Sigmoid colon (tissue), 7 donors: Measurements from ENCODE around the gene PARVB. TPM values are rescaled to one million over a fixed set of nuclear protein-coding genes. Genes with fewer than 3 reads are reported as not detected.

ENCODE experiments used
- DNase-seq: peaks from one replicate; pipeline ENCODE4 v3.0.0-alpha.2; 2019
- H3K27ac ChIP-seq, 4 donors: fragments of 200-600 bp; sonication (generic); one replicate each; pipeline ENCODE4 v1.5.1; 2016 to 2019; ENCODE audit warnings: mild to moderate bottlenecking in 1 of 4
- H3K27me3 ChIP-seq, 3 donors: fragments of 200-600 bp; sonication (generic); one replicate each; pipeline ENCODE4 v1.5.1; 2019; ENCODE audit warnings: mild to moderate bottlenecking in 1 of 3
- H3K36me3 ChIP-seq, 4 donors: fragments of 200-600 bp; sonication (generic); one replicate each; pipeline ENCODE4 v1.5.1; 2016 to 2019
- H3K4me1 ChIP-seq, 4 donors: fragments of 200-600 bp; sonication (generic); one replicate each; pipeline ENCODE4 v1.5.1; 2017 to 2019
- H3K4me3 ChIP-seq, 4 donors: fragments of 200-600 bp; sonication (generic); one replicate each; pipeline ENCODE4 v1.5.1; 2017 to 2019; ENCODE audit warnings: mild to moderate bottlenecking in 2 of 4, moderate library complexity in 1 of 4
- H3K9me3 ChIP-seq, 4 donors: fragments of 200-600 bp in 3 of 4; sonication (generic) in 3 of 4; one replicate each; pipeline versions ENCODE4 v1.5.1 to v1.6.1; 2013 to 2019
- EP300 ChIP-seq, 4 donors: sonication (generic); formaldehyde crosslinking; IDR thresholded peaks; one replicate each; pipeline ENCODE4 v1.6.1; 2017; ENCODE audit warnings: antibody characterized with exemption in 4 of 4
- POLR2A ChIP-seq, 2 donors: fragments of 450-650 bp; IDR thresholded peaks; one replicate each; pipeline ENCODE4 v1.6.1; 2016; ENCODE audit warnings: antibody characterized with exemption in 2 of 2, mild to moderate bottlenecking in 2 of 2, moderate library complexity in 2 of 2
- POLR2AphosphoS5 ChIP-seq, 4 donors: sonication (generic); formaldehyde crosslinking; IDR thresholded peaks; one replicate each; pipeline ENCODE4 v1.6.1; 2017; ENCODE audit warnings: antibody characterized with exemption in 4 of 4
- WGBS, 2 donors: extraction: QIAGEN DNeasy Blood & Tissue Kit; methylation state at CpG; one replicate each; pipeline ENCODE4 v1.1.7; 2013; 5-methylcytosine and 5-hydroxymethylcytosine counted together
- intact Hi-C: fragments of 100-400 bp; cut with DNase I; formaldehyde crosslinking; loops from one replicate; pipeline ENCODE4 v1.15.1; 2023
- polyA plus RNA-seq, 3 donors: library from polyadenylated mRNA; stranded (reverse); fragments of 200-250 nt; gene quantifications; one replicate each; pipeline ENCODE4 v1.2.3, GENCODE V29; 2013
- total RNA-seq, 4 donors: library from RNA; depleted of rRNA; stranded (reverse); fragments of >200 nt; gene quantifications; one replicate each; pipeline ENCODE4 v1.1.0, GENCODE V29; 2016
- TF ChIP-seq, protein P1 (sequence below), 4 experiments: fragments of 450-650 bp in 3 of 4; fragments of 200-600 bp in 1 of 4; IDR thresholded peaks; one replicate each; pipeline ENCODE4 v1.5.1; 2016 to 2019; ENCODE audit warnings: antibody characterized with exemption in 4 of 4, mild to moderate bottlenecking in 3 of 4, moderate library complexity in 2 of 4
- donor health status: healthy with polysubstance abuse.
- donor health status: Bipolar disorder and iron deficiency.
- donor health status: healthy.

Gene PARVB
- total and polyA plus RNA-seq, 7 donors, result 6.9 to 21.6 (median 18.9) TPM

DNA sequence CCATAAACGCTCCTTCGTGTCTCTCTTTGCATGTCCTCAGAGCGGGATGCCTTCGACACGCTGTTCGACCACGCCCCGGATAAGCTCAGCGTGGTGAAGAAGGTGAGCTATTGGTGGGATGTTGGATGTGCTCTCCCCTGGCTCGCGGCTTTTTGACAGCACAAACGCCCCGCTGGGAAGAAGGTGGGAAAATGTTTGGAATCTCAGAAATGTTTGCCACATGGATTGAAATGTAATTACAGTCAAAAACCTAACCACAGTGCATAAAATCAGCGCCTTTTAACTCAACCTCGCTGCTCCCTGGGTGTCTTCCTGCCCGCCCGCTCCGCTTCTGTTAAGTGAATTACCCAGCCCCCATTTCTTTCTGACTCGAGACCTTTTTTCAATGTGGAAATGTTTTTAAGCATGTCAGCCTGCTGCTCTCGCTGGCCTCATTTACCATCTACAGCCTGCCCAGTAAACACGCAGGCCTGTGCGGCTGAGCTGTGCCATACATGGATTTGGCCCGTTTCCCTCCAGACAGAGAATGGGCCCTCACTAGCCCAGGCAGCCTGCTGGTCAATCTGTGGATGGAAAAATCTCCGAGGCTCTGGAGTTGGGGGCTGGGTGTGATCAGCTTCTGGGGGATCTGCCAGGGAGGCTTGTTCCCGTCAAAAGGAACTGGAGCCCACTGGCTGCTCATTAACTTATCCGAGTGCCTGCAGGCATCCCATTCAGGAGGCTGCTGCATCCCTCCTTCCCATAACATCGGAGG is 123.9 kb downstream of the PARVB start:
- Histone ChIP-seq H3K27me3 (no peaks in the 10 kb centered on the region), H3K27ac (peak overlapping the region in 3 of 4 donors; percentile 67 to 83 (median 82)), H3K4me1 (peaks cover 0 to 72% (median 65%) of the 10 kb centered on the region in 4 donors), H3K4me3 (no peak overlapping the region), H3K36me3 (no peaks in the 10 kb centered on the region), H3K9me3 (no peaks in the 10 kb centered on the region)
- peak in 2 of 4 donors; percentile 12 to 47 for TF ChIP-seq EP300 (IDR thresholded peaks at IDR 0.05)
- TF ChIP-seq POLR2AphosphoS5 (IDR thresholded peaks at IDR 0.05), result peak in 3 of 4 donors; percentile 50 to 81 (median 52)
- TF ChIP-seq, protein P1, sequence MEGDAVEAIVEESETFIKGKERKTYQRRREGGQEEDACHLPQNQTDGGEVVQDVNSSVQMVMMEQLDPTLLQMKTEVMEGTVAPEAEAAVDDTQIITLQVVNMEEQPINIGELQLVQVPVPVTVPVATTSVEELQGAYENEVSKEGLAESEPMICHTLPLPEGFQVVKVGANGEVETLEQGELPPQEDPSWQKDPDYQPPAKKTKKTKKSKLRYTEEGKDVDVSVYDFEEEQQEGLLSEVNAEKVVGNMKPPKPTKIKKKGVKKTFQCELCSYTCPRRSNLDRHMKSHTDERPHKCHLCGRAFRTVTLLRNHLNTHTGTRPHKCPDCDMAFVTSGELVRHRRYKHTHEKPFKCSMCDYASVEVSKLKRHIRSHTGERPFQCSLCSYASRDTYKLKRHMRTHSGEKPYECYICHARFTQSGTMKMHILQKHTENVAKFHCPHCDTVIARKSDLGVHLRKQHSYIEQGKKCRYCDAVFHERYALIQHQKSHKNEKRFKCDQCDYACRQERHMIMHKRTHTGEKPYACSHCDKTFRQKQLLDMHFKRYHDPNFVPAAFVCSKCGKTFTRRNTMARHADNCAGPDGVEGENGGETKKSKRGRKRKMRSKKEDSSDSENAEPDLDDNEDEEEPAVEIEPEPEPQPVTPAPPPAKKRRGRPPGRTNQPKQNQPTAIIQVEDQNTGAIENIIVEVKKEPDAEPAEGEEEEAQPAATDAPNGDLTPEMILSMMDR (IDR thresholded peaks at IDR 0.05), result peak in 1 of 4 experiments; percentile 15
- no peak for TF ChIP-seq POLR2A (IDR thresholded peaks at IDR 0.05)
- WGBS, 2 donors, result 45 to 60% methylated on average over 27 of the region's 27 CpGs
- intact Hi-C loops, result loop anchor here (5.0 to 10.0 kb wide), 4 partner anchors 124 to 209 kb away; no protein-coding TSS in a partner anchor
- DNase-seq, result peak; percentile 86

DNA sequence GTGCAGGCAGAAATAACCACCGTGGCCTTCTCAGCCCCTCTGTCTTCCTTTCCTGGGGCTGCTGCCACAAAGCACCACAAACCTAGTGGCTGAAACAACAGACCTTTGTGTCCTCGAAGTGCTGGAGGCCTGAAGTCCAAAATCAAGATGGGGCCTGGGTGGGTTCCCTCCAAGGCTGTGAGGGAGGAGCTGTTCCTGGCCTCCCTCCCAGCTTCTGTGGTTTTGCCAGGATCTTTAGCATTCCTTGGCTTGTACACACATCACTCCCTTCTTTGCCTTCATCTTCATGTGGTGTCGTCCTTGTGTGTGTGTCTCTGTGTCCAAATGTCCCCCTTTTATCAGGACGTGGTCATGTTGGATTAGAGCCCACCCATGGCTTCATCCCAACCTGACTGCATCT is 127.6 kb downstream of the PARVB start:
- H3K4me1 ChIP-seq, result peaks cover 0 to 38% (median 35%) of the 10 kb centered on the region in 4 donors
- TF ChIP-seq, protein P1 (IDR thresholded peaks at IDR 0.05), result no peak
- TF ChIP-seq EP300 (IDR thresholded peaks at IDR 0.05) (no peak), POLR2AphosphoS5 (IDR thresholded peaks at IDR 0.05) (no peak)
- peak overlapping the region in 1 of 4 donors; percentile 28 for H3K27ac ChIP-seq
- WGBS, 2 donors, result 68 to 79% methylated on average over 4 of the region's 4 CpGs
- H3K9me3 ChIP-seq, result no peaks in the 10 kb centered on the region
- intact Hi-C loops, result loop anchor here (10.0 kb wide), 1 partner anchor 473 kb away; no protein-coding TSS in a partner anchor
- H3K27me3 ChIP-seq, result no peaks in the 10 kb centered on the region
- no peak overlapping the region for H3K4me3 ChIP-seq
- DNase-seq, result no peak
- no peaks in the 10 kb centered on the region for H3K36me3 ChIP-seq

DNA sequence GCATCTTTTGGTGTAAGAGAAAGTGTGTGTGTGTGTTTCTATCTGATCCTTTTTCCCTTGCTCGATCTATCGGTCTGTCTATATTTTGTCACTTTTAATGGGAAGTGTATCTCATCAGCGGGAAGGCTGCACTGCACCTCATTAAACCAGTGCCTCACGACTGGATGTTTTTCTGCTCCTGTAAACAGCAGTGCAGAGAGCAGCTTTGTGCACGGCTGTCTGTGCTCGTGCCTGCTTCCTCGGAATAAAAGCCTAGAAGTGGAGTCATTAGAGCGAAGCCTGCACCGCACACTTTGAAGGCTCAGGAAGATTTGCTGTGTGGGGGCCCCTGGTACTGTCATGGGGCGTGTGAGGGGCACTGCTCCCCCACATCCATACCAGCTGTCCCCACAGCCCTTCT is 129.6 kb downstream of the PARVB start:
- Histone ChIP-seq H3K27ac (no peak overlapping the region), H3K4me3 (no peak overlapping the region), H3K27me3 (no peaks in the 10 kb centered on the region), H3K4me1 (peaks cover 0 to 34% (median 31%) of the 10 kb centered on the region in 4 donors), H3K36me3 (no peaks in the 10 kb centered on the region), H3K9me3 (no peaks in the 10 kb centered on the region)
- TF ChIP-seq POLR2AphosphoS5 (IDR thresholded peaks at IDR 0.05) (no peak), EP300 (IDR thresholded peaks at IDR 0.05) (no peak), POLR2A (IDR thresholded peaks at IDR 0.05) (no peak)
- TF ChIP-seq, protein P1 (IDR thresholded peaks at IDR 0.05), result no peak
- intact Hi-C loops, result loop anchor here (10.0 kb wide), 1 partner anchor 471 kb away; no protein-coding TSS in a partner anchor
- no peak for DNase-seq
- 52 to 75% methylated on average over 10 of the region's 10 CpGs for WGBS, 2 donors

DNA sequence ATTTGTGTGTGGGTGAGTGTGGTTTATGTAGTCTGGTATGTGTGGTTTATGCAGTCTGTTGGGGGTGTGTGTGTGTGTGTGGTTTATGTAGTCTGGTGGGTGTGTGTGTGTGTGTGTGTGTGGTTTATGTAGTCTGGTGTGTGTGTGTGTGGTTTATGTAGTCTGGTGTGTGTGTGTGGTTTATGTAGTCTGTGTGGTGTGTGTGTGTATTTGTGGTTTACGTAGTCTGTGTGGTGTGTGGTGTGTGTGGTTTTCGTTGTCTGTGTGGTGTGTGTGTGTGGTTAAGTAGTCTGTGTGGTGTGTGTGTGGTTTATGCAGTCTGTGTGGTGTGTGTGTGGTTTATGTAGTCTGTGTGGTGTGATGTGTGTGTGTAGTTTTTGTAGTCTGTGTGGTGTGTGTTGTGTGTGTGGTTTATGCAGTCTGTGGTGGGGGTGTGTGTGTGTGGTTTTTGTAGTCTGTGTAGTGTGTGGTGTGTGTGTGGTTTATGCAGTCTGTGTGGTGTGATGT is 130.4 kb downstream of the PARVB start:
- Histone ChIP-seq H3K4me1 (peaks cover 0 to 38% (median 33%) of the 10 kb centered on the region in 4 donors), H3K9me3 (no peaks in the 10 kb centered on the region), H3K4me3 (no peak overlapping the region), H3K27ac (no peak overlapping the region), H3K27me3 (no peaks in the 10 kb centered on the region), H3K36me3 (no peaks in the 10 kb centered on the region)
- TF ChIP-seq POLR2AphosphoS5 (IDR thresholded peaks at IDR 0.05) (no peak), POLR2A (IDR thresholded peaks at IDR 0.05) (no peak), EP300 (IDR thresholded peaks at IDR 0.05) (no peak)
- TF ChIP-seq, protein P1 (IDR thresholded peaks at IDR 0.05), result no peak
- intact Hi-C loops, result loop anchor here (10.0 kb wide), 1 partner anchor 470 kb away; no protein-coding TSS in a partner anchor
- 29 to 34% methylated on average over 2 of the region's 2 CpGs for WGBS, 2 donors
- no peak for DNase-seq
